GM12865 (cell line): Measurements from ENCODE around the gene ICAM4.
"Not testable (repeated sequence)": the region's sequence is repeated elsewhere in the genome, so short reads cannot be mapped to it uniquely, and the experiment has no call there.

Source experiments
- DNase-seq: peaks from one replicate; pipeline ENCODE4 v3.0.0; 2010; ENCODE audit warnings: low read depth
- H3K4me3 ChIP-seq: 2 replicates; pipeline ENCODE4 v1.5.1; 2011; ENCODE audit warnings: mild to moderate bottlenecking, low read depth, low read length, control low read depth
- TF ChIP-seq, protein P1 (sequence below): IDR thresholded peaks from 2 replicates; pipeline ENCODE4 v1.5.1; 2011; ENCODE audit warnings: low read length, control low read depth, low read depth, inconsistent platforms; ENCODE audit not compliant: insufficient read depth; ENCODE audit errors: missing control alignments

Gene ICAM4, protein sequence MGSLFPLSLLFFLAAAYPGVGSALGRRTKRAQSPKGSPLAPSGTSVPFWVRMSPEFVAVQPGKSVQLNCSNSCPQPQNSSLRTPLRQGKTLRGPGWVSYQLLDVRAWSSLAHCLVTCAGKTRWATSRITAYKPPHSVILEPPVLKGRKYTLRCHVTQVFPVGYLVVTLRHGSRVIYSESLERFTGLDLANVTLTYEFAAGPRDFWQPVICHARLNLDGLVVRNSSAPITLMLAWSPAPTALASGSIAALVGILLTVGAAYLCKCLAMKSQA

DNA sequence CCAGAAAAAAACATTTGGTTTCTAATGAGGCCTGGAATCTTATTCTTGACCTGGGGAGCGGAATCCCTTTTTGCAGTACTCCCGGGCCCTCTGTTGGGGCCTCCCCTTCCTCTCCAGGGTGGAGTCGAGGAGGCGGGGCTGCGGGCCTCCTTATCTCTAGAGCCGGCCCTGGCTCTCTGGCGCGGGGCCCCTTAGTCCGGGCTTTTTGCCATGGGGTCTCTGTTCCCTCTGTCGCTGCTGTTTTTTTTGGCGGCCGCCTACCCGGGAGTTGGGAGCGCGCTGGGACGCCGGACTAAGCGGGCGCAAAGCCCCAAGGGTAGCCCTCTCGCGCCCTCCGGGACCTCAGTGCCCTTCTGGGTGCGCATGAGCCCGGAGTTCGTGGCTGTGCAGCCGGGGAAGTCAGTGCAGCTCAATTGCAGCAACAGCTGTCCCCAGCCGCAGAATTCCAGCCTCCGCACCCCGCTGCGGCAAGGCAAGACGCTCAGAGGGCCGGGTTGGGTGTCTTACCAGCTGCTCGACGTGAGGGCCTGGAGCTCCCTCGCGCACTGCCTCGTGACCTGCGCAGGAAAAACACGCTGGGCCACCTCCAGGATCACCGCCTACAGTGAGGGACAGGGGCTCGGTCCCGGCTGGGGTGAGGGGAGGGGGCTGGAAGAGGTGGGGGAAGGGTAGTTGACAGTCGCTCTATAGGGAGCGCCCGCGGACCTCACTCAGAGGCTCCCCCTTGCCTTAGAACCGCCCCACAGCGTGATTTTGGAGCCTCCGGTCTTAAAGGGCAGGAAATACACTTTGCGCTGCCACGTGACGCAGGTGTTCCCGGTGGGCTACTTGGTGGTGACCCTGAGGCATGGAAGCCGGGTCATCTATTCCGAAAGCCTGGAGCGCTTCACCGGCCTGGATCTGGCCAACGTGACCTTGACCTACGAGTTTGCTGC, at the start of gene ICAM4:
ICAM4 (plus strand) TSS at position 153 of the 935 bp plus-strand sequence; CDS start at position 211, 58 bp downstream.
- TF ChIP-seq, protein P1, sequence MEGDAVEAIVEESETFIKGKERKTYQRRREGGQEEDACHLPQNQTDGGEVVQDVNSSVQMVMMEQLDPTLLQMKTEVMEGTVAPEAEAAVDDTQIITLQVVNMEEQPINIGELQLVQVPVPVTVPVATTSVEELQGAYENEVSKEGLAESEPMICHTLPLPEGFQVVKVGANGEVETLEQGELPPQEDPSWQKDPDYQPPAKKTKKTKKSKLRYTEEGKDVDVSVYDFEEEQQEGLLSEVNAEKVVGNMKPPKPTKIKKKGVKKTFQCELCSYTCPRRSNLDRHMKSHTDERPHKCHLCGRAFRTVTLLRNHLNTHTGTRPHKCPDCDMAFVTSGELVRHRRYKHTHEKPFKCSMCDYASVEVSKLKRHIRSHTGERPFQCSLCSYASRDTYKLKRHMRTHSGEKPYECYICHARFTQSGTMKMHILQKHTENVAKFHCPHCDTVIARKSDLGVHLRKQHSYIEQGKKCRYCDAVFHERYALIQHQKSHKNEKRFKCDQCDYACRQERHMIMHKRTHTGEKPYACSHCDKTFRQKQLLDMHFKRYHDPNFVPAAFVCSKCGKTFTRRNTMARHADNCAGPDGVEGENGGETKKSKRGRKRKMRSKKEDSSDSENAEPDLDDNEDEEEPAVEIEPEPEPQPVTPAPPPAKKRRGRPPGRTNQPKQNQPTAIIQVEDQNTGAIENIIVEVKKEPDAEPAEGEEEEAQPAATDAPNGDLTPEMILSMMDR = no peak
- DNase-seq = peak; percentile 70
- H3K4me3 ChIP-seq = peak within 1 kb of the TSS; percentile 35

DNA sequence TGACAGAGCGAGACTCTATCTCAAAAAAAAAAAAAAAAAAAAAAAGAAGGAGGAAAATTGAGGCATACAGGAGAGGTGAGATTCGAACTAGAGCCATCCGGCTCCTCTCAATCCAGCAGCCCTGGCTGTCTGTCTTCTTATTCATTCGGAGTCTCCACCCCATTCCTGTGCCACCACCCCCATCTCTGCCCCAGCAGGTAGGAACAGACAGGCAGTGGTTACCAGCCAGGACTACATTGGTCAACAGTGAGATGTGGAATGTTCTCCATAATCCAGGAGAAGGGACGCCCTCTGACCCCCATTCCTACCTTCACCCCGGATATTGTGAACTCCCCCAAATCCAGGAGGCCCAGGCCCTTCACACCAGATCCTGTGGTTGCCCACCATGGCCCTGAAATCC, 49.1 kb upstream of the ICAM4 start:
- no peak for DNase-seq
- H3K4me3 ChIP-seq = no peak overlapping the region
- TF ChIP-seq, protein P1 = no peak

DNA sequence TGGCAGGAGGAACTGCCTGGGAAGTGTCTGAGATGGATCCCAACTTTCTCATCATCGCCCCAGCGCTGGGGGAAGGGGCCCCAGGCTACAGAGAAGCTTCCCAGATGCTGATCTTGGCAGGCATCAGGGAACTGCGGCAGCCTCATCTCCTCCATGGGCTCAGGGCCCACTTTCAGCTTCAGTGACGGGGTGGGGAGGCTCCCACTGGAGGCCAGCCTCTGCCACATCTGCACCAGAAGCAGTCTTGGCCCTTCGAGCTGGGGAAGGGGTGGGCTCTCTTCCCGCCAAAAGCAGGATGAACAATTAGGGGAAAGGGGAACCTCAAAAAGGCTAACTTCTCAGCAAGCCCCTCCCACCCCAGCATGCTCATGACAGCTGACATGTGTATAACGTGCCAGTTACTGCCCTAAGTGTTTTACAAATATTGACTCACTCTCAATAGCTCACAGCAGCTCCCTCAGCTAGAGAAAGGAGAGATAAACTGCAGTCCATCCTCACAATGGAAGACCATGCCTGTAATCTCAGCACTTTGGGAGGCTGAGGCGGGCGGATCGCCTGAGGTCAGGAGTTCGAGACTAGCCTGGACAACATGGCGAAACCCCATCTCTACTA, 48.5 kb upstream of the ICAM4 start:
- no peak overlapping the region for H3K4me3 ChIP-seq
- peak; percentile 50 for DNase-seq
- TF ChIP-seq, protein P1 = no peak

DNA sequence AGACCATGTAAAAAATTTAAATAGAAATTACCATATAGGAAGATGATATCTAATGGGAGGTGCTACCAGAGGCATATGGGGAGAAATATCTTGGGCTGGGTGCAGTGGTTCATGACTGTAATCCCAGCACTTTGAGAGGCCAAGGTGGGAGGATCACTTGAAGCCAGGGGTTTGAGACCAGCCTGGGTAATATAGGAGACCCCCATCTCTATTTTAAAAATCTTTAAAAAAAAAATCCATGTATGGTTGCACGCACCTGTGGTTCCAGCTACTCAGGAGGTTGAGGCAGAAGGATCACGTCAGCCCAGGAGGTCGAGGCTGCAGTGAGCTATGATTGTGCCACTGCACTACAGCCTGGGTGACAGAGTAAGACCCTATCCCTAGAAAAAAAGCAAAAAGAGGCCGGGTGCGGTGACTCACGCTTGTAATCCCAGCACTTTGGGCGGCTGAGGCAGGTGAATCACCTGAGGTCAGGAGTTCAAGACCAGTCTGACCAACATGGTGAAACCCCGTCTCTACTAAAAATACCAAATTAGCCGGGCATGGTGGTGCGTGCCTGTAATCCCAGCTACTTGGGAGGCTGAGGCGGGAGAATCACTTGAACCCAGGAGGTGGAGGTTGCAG, 44.8 kb upstream of the ICAM4 start:
- DNase-seq, H3K4me3 ChIP-seq: not testable (repeated sequence)

DNA sequence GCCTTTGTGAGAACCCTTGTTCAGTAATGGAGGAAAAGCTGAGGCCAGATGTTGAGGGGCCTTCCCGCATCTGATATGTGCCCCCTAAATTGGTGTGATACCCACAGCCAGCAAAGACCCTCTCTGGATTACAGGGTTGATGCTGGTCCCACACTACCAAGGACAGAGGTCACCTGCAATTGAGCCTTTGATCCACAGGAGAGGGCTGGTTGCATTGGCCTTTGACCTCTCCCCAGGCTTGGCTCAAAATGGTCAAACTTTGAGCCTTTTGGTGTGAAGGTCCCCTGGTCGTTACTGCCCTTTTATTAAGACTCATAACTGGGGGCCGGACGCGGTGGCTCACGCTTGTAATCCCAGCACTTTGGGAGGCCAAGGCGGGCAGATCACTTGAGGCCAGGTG, 43.1 kb upstream of the ICAM4 start:
- TF ChIP-seq, protein P1 = no peak
- DNase-seq = no peak
- no peak overlapping the region for H3K4me3 ChIP-seq

DNA sequence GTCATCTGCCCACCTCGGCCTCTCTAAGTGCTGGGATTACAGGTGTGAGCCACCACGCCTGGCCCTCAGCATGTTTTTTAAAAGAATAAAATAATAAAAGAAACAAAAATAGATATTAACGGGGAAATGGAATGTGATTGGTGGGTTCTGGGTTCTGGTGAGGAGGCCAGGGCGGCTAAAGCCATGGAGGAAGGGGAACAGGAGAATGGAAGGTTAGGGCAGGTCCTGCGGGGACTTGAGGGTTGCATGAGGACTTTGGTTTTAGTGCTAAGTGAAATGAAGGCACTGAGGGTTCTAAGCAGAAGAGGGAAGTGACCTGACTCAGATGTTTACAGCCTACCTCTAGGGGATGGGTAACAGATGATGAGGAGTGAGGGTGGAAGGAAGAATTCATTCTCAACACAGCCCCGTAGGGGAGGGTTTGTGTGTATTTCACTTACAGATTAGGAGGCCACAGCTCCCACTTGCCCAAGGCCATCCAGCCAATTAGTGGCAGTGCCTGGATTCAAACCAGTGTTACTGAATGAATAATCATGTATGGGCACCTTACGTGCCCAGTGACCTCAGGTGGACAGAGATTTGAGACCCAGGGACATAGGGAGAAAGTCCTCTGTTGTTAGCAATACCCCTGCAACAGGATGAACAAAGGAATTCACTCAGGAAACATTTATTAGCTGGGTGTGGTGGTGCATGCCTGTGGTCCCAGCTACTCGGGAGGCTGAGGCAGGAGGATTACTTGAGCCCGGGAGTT, 41.4 kb upstream of the ICAM4 start:
- no peak overlapping the region for H3K4me3 ChIP-seq
- peak; percentile 56 for DNase-seq
- TF ChIP-seq, protein P1 = no peak
